Measurements from ENCODE around the gene MND1. TPM values are rescaled to one million over a fixed set of nuclear protein-coding genes. Genes with fewer than 3 reads are reported as not detected.

The MND1 gene
- total and polyA plus RNA-seq, 4 donors, result 0.23 to 1.3 (median 0.81) TPM; not detected in 1

DNA sequence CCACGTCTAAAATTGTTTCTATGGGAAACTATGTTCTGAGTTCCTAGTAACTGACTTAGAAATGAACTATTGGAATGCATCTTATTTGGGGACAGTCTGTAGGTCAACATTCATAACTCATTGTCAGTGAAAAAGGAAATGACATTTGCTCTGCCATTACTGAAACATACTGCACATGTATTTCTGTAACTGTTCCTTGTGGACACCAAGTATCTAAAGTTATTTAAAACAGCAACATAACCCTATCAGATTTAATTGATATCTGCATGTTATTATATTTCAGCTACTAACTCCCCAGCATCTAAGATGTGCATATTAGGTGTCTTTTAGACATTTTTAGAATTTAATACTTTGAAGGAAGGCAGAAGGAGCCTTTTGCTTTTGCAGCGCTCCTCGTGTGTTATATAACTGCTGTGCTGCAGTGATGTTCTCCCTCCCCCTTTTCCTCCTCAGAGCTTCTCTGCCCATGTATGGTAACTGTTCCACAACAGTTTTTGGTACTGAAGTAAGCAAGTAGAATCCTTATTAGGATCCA, 84.5 kb downstream of the MND1 start:
- no peaks in the 10 kb centered on the region for H3K4me1 ChIP-seq (ENCODE audit: control insufficient read depth in 1 of 2, insufficient read depth in 2 of 2, low read length in 2 of 2)
- no peaks in the 10 kb centered on the region for H3K9me3 ChIP-seq (ENCODE audit: control insufficient read depth, low read length)
- H3K27me3 ChIP-seq (ENCODE audit: control insufficient read depth in 1 of 2, insufficient read depth in 2 of 2, low read length in 1 of 2), result no peaks in the 10 kb centered on the region
- H3K36me3 ChIP-seq (ENCODE audit: control insufficient read depth in 1 of 2, insufficient read depth in 2 of 2, low read length in 1 of 2), result no peaks in the 10 kb centered on the region
- no peak overlapping the region for H3K4me3 ChIP-seq (ENCODE audit: low read length in 2 of 2)
- H3K27ac ChIP-seq (ENCODE audit: low read depth in 1 of 2, low read length in 2 of 2), result no peak overlapping the region
- DNase-seq, result no peak
- WGBS, 2 donors, result 1 to 5% methylated on average over 3 of the region's 3 CpGs
- peak; percentile 79 for ATAC-seq (ENCODE audit: low FRiP score)
- intact Hi-C loops (cut with DNase I), result no loop called here

DNA sequence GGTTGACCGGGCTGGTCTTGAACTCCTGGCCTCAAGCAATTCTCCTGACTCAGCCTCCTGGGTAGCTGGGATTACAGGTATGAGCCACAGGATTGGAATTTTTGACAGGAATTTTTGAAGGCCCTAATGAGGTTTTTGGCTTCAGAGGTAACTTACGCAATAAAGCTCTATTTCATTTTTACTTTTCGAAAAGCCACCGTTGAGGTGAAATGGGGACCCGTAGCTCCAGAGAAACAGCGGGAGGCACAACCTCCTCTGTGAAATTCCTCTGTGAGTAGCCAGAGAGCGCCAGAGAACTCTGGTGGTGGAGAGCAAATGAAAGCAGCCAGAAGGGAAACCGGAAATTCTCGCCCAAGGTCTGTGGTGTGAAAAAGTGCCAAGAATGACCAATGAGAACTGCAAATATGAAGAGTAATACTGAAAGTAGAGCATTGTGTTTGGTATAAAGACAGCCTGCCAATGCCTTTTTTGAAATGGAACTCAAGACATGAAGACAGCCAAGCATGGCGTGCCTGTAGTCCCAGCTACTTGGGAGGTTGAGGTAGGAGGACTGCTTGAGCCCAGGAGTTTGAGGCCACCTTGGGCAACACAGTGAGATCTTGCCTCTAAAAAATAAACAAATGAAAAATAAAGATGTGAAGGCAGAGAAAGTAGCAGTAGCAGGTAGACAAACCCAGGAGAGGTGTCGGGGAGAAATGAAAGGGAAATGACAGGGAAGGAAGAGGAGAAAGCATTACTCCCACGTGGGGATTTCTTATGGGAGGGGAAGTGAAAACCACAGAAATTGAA, 88.7 kb downstream of the MND1 start:
- Histone ChIP-seq H3K4me1 (ENCODE audit: control insufficient read depth in 1 of 2, insufficient read depth in 2 of 2, low read length in 2 of 2) (no peaks in the 10 kb centered on the region), H3K9me3 (ENCODE audit: control insufficient read depth, low read length) (no peaks in the 10 kb centered on the region), H3K4me3 (ENCODE audit: low read length in 2 of 2) (no peak overlapping the region), H3K27me3 (ENCODE audit: control insufficient read depth in 1 of 2, insufficient read depth in 2 of 2, low read length in 1 of 2) (no peaks in the 10 kb centered on the region), H3K36me3 (ENCODE audit: control insufficient read depth in 1 of 2, insufficient read depth in 2 of 2, low read length in 1 of 2) (no peaks in the 10 kb centered on the region), H3K27ac (ENCODE audit: low read depth in 1 of 2, low read length in 2 of 2) (no peak overlapping the region)
- intact Hi-C loops (cut with DNase I), result loop anchor here in 1 of 2 donors (2.0 to 10.0 kb wide), 2 partner anchors 88 to 142 kb away; partner anchors contain the start of gene MND1
- DNase-seq (peak in 1 of 2 donors; percentile 78), ATAC-seq (ENCODE audit: low FRiP score) (peak; percentile 74)
- WGBS, 2 donors, result 75 to 78% methylated on average over 12 of the region's 12 CpGs

DNA sequence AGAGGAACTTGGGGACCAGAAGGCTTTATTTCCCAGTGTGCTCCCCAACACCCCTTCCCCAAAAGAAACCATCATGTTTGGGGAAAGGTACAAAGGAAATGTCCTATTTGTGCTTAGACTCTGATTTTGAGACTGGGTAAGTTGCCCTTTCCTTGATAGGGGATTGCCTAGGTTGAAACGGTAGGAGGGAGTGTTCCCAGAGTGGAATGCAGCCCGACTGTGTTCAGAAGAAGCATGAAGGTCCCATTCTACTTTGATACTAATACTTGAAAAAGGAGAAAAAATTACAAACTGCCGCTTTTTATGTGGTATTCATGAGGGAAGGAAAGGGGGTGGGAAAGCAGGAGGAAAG, 89.2 kb downstream of the MND1 start:
- intact Hi-C loops (cut with DNase I), result loop anchor here in 1 of 2 donors (2.0 to 10.0 kb wide), 2 partner anchors 89 to 141 kb away; partner anchors contain the start of gene MND1
- H3K4me3 ChIP-seq (ENCODE audit: low read length in 2 of 2), result no peak overlapping the region
- no peak for DNase-seq
- 61 to 68% methylated on average over 3 of the region's 3 CpGs for WGBS, 2 donors
- no peaks in the 10 kb centered on the region for H3K36me3 ChIP-seq (ENCODE audit: control insufficient read depth in 1 of 2, insufficient read depth in 2 of 2, low read length in 1 of 2)
- no peaks in the 10 kb centered on the region for H3K9me3 ChIP-seq (ENCODE audit: control insufficient read depth, low read length)
- H3K27me3 ChIP-seq (ENCODE audit: control insufficient read depth in 1 of 2, insufficient read depth in 2 of 2, low read length in 1 of 2), result no peaks in the 10 kb centered on the region
- H3K27ac ChIP-seq (ENCODE audit: low read depth in 1 of 2, low read length in 2 of 2), result no peak overlapping the region
- no peaks in the 10 kb centered on the region for H3K4me1 ChIP-seq (ENCODE audit: control insufficient read depth in 1 of 2, insufficient read depth in 2 of 2, low read length in 2 of 2)
- ATAC-seq (ENCODE audit: low FRiP score), result no peak

DNA sequence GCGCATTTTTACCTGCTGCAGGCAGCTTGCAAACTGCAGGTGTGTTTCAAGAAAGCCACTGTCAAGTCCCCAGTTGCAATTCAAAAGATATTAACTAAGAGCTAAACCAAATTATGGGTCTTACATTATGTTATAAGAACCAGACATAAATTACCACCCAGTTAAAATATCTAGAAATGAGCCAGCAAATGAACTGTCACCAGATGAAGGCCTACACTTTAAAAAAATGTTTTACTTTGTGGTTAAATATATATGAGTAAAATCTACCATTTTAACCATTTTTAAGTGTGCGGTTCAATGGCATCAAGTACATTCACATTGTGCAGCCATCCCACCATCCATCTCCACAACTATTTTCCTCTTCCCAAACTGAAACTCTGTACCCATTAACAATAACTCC, 89.7 kb downstream of the MND1 start:
- Histone ChIP-seq H3K27me3 (ENCODE audit: control insufficient read depth in 1 of 2, insufficient read depth in 2 of 2, low read length in 1 of 2) (no peaks in the 10 kb centered on the region), H3K4me1 (ENCODE audit: control insufficient read depth in 1 of 2, insufficient read depth in 2 of 2, low read length in 2 of 2) (no peaks in the 10 kb centered on the region), H3K4me3 (ENCODE audit: low read length in 2 of 2) (no peak overlapping the region), H3K36me3 (ENCODE audit: control insufficient read depth in 1 of 2, insufficient read depth in 2 of 2, low read length in 1 of 2) (no peaks in the 10 kb centered on the region), H3K9me3 (ENCODE audit: control insufficient read depth, low read length) (no peaks in the 10 kb centered on the region), H3K27ac (ENCODE audit: low read depth in 1 of 2, low read length in 2 of 2) (no peak overlapping the region)
- DNase-seq, result no peak
- intact Hi-C loops (cut with DNase I), result loop anchor here in 1 of 2 donors (10.0 kb wide), 1 partner anchor 89 kb away; the partner anchor contains the start of gene MND1
- no peak for ATAC-seq (ENCODE audit: low FRiP score)
- 66 to 97% methylated on average over 2 of the region's 2 CpGs for whole genome bisulfite sequencing, 2 donors

DNA sequence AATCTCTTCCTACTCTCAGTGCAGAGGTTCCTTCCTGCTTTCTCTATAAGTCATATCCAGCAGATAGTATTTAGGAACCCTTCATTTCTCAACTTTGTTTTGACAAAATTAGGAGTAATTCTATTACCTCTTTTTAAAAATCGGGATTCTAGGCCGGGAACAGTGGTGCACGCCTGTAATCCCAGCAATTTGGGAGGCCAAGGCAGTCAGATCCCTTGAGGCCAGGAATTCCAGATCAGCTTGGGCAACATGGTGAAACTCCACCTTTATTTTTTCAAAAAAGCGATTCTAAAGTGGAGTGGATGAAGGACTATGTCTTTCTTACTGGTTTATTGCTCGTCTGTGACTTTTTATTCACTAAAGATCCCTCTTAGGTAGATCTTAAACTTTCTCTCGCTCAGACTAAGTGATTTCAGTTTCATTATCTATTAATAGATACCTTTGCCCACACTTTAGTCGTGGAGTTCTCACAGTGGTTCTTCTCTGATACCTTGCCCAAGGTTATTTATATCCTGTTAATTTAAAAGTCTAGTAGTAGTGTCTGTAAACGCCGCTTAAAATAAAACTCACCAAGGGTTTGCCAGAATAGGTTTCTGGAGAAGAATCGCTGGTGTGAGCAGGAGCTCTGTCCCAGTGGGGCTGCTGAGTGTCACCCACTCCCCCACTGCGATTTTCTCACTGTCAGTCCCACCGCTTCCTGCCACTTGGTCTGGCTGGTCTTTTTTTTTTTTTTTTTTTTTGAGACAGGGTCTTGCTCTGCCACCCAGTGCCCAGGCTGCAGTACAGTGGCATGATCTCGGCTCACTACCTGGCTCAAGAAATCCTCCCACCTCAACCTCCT, 94.6 kb downstream of the MND1 start:
- H3K9me3 ChIP-seq (ENCODE audit: control insufficient read depth, low read length), result no peaks in the 10 kb centered on the region
- H3K4me1 ChIP-seq (ENCODE audit: control insufficient read depth in 1 of 2, insufficient read depth in 2 of 2, low read length in 2 of 2), result no peaks in the 10 kb centered on the region
- no peak overlapping the region for H3K27ac ChIP-seq (ENCODE audit: low read depth in 1 of 2, low read length in 2 of 2)
- no peaks in the 10 kb centered on the region for H3K36me3 ChIP-seq (ENCODE audit: control insufficient read depth in 1 of 2, insufficient read depth in 2 of 2, low read length in 1 of 2)
- WGBS, 2 donors, result 46 to 51% methylated on average over 13 of the region's 13 CpGs
- peak overlapping the region; percentile 36 to 50 for H3K4me3 ChIP-seq (ENCODE audit: low read length in 2 of 2)
- no peaks in the 10 kb centered on the region for H3K27me3 ChIP-seq (ENCODE audit: control insufficient read depth in 1 of 2, insufficient read depth in 2 of 2, low read length in 1 of 2)
- DNase-seq, result no peak
- no peak for ATAC-seq (ENCODE audit: low FRiP score)
- intact Hi-C loops (cut with DNase I), result loop anchor here in 1 of 2 donors (10.0 kb wide), 1 partner anchor 94 kb away; the partner anchor contains the start of gene MND1

DNA sequence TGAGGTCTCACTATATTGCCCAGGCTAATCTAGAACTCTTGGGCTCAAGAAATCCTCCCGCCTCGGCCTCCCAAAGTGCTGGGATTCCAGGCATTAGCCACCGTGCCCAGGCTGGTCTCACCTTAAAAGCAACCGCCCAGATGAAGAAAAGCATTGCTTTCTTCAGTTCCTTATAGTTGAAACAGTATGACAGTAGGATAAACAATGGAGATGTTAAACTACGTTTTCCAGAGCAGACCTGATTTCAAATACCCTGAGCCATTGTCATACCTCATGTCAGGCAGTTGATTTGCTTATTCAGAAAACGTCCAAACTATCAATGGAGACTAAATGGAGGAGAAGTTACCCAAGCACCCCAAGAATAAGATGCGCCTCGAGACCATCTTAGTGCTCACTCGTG, 95.3 kb downstream of the MND1 start:
- DNase-seq, result no peak
- no peak overlapping the region for H3K4me3 ChIP-seq (ENCODE audit: low read length in 2 of 2)
- no peaks in the 10 kb centered on the region for H3K36me3 ChIP-seq (ENCODE audit: control insufficient read depth in 1 of 2, insufficient read depth in 2 of 2, low read length in 1 of 2)
- H3K9me3 ChIP-seq (ENCODE audit: control insufficient read depth, low read length), result no peaks in the 10 kb centered on the region
- intact Hi-C loops (cut with DNase I), result loop anchor here in 1 of 2 donors (10.0 kb wide), 1 partner anchor 95 kb away; the partner anchor contains the start of gene MND1
- no peak overlapping the region for H3K27ac ChIP-seq (ENCODE audit: low read depth in 1 of 2, low read length in 2 of 2)
- 90 to 91% methylated on average over 9 of the region's 9 CpGs for WGBS, 2 donors
- no peaks in the 10 kb centered on the region for H3K27me3 ChIP-seq (ENCODE audit: control insufficient read depth in 1 of 2, insufficient read depth in 2 of 2, low read length in 1 of 2)
- H3K4me1 ChIP-seq (ENCODE audit: control insufficient read depth in 1 of 2, insufficient read depth in 2 of 2, low read length in 2 of 2), result no peaks in the 10 kb centered on the region
- ATAC-seq (ENCODE audit: low FRiP score), result no peak

DNA sequence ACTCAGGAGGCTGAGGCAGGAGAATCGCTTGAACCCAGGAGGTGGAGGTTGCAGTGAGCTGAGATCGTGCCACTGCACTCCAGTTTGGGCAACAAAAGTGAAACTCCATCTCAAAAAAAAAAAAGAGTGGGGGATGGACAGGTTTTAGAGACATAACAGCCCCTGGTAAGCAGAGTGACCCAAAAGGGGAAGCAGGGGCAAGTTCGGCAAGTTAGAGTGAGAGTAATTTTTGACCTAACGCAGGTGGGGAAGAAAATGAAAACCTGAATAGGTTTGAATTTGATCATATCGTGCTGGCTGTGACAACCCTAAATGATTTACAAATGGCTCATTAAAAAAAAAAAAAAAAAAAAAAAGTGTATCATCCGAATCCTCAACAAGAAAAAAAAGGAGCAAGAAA, 96.0 kb downstream of the MND1 start:
- H3K36me3 ChIP-seq (ENCODE audit: control insufficient read depth in 1 of 2, insufficient read depth in 2 of 2, low read length in 1 of 2), result no peaks in the 10 kb centered on the region
- ATAC-seq (ENCODE audit: low FRiP score) (no peak), DNase-seq (no peak)
- no peaks in the 10 kb centered on the region for H3K9me3 ChIP-seq (ENCODE audit: control insufficient read depth, low read length)
- WGBS, 2 donors, result 93% methylated on average over 5 to 6 of the region's 6 CpGs
- no peak overlapping the region for H3K4me3 ChIP-seq (ENCODE audit: low read length in 2 of 2)
- no peak overlapping the region for H3K27ac ChIP-seq (ENCODE audit: low read depth in 1 of 2, low read length in 2 of 2)
- no peaks in the 10 kb centered on the region for H3K4me1 ChIP-seq (ENCODE audit: control insufficient read depth in 1 of 2, insufficient read depth in 2 of 2, low read length in 2 of 2)
- intact Hi-C loops (cut with DNase I), result no loop called here
- no peaks in the 10 kb centered on the region for H3K27me3 ChIP-seq (ENCODE audit: control insufficient read depth in 1 of 2, insufficient read depth in 2 of 2, low read length in 1 of 2)

DNA sequence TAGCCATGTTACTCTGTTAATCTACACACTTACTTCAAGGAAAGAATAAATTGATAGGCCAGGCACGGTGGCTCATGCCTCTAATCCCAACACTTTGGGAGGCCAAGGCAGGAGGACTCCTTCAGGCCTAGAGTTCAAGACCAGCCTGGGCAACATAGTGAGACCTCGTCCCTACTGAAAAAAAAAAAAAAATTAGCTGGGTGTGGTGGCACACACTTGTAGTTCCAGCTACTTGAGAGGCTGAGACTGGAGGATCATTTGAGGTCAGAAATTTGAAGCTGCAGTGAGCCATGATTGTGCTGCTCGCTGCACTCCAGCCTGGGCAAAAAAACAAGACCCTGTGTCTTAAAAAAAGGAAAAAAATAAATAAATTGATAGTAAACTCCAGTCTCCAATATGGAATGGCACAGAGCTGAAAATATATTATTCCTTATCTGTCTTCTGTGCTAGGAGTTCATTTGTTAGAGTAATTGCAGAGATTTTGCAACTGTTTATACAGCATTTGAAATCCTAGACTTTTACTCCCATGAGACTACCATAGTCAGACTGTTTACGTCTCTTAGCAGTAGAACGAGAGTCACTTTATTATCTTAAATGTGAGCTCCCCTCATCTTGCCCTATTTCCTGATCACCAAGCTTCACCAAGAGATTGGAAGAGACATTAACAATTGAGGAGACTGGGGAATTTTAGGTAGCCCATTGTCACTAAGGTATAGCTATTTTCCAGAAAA, 102.9 kb downstream of the MND1 start:
- no peaks in the 10 kb centered on the region for H3K36me3 ChIP-seq (ENCODE audit: control insufficient read depth in 1 of 2, insufficient read depth in 2 of 2, low read length in 1 of 2)
- ATAC-seq (ENCODE audit: low FRiP score), result peak; percentile 76
- H3K4me3 ChIP-seq (ENCODE audit: low read length in 2 of 2), result no peak overlapping the region
- no peaks in the 10 kb centered on the region for H3K27me3 ChIP-seq (ENCODE audit: control insufficient read depth in 1 of 2, insufficient read depth in 2 of 2, low read length in 1 of 2)
- H3K9me3 ChIP-seq (ENCODE audit: control insufficient read depth, low read length), result no peaks in the 10 kb centered on the region
- 47 to 51% methylated on average over 5 of the region's 5 CpGs for WGBS, 2 donors
- H3K27ac ChIP-seq (ENCODE audit: low read depth in 1 of 2, low read length in 2 of 2), result no peak overlapping the region
- no peaks in the 10 kb centered on the region for H3K4me1 ChIP-seq (ENCODE audit: control insufficient read depth in 1 of 2, insufficient read depth in 2 of 2, low read length in 2 of 2)
- intact Hi-C loops (cut with DNase I), result no loop called here
- DNase-seq, result no peak
